Measurements from ENCODE around the gene MAPK12. TPM values are rescaled to one million over a fixed set of nuclear protein-coding genes. Genes with fewer than 3 reads are reported as not detected.

MAPK12 gene
- total RNA-seq, 2 experiments from 2014 or later, result 1.2 to 1.3 TPM

- Mint-ChIP-seq H3K9me3 (no peaks in the 10 kb centered on the region), H3K36me3 (ENCODE audit: low read depth) (no peaks in the 10 kb centered on the region), H3K27ac (no peak overlapping the region), H3K4me1 (ENCODE audit: low read depth) (no peaks in the 10 kb centered on the region), H3K4me3 (no peak overlapping the region), H3K27me3 (peaks cover 31% of the 10 kb centered on the region)
- Histone ChIP-seq H3K4me3 (ENCODE audit: low read length) (no peak overlapping the region), H3K4me1 (ENCODE audit: insufficient read depth, low read length) (peaks cover 7% of the 10 kb centered on the region), H3K27ac (ENCODE audit: low read depth in 1 of 2, low read length in 2 of 2) (no peak overlapping the region), H3K27me3 (ENCODE audit: control insufficient read depth in 1 of 2, insufficient read depth in 2 of 2, low read length in 2 of 2) (peaks cover 30 to 38% of the 10 kb centered on the region in 2 experiments), H3K9me3 (ENCODE audit: control insufficient read depth in 1 of 2, insufficient read depth in 1 of 2, low read length in 2 of 2) (peaks cover 0 to 18% of the 10 kb centered on the region in 2 experiments), H3K36me3 (ENCODE audit: insufficient read depth, low read length) (no peaks in the 10 kb centered on the region)
- ATAC-seq (ENCODE audit: poor library complexity), result no peak
- intact Hi-C loops (cut with DNase I, micrococcal nuclease), result no loop called here
- ChIA-PET CTCF (no interaction called here), POLR2A (no interaction called here)
- no peak for TF ChIP-seq CTCF (IDR thresholded peaks at IDR 0.05)
- DNase-seq, result no peak
Observed at GRCh38 chr22:50292643-50293440, 31.4 kb upstream of the MAPK12 start.

- CTCF ChIA-PET, result no interaction called here
Observed at GRCh38 chr22:50289942-50290630, 28.6 kb upstream of the MAPK12 start.

More at GRCh38 chr22:50289942-50290630, 28.6 kb upstream of the MAPK12 start:
- Mint-ChIP-seq H3K9me3 (no peaks in the 10 kb centered on the region), H3K36me3 (ENCODE audit: low read depth) (no peaks in the 10 kb centered on the region), H3K27me3 (peaks cover 19% of the 10 kb centered on the region), H3K27ac (no peak overlapping the region), H3K4me1 (ENCODE audit: low read depth) (no peaks in the 10 kb centered on the region), H3K4me3 (no peak overlapping the region)
- ATAC-seq (ENCODE audit: poor library complexity), result no peak
- Histone ChIP-seq H3K4me1 (ENCODE audit: insufficient read depth, low read length) (peaks cover 7% of the 10 kb centered on the region), H3K9me3 (ENCODE audit: control insufficient read depth in 1 of 2, insufficient read depth in 1 of 2, low read length in 2 of 2) (peaks cover 0 to 18% of the 10 kb centered on the region in 2 experiments), H3K27ac (ENCODE audit: low read depth in 1 of 2, low read length in 2 of 2) (no peak overlapping the region), H3K27me3 (ENCODE audit: control insufficient read depth in 1 of 2, insufficient read depth in 2 of 2, low read length in 2 of 2) (peaks cover 24 to 38% of the 10 kb centered on the region in 2 experiments), H3K4me3 (ENCODE audit: low read length) (no peak overlapping the region), H3K36me3 (ENCODE audit: insufficient read depth, low read length) (no peaks in the 10 kb centered on the region)
- POLR2A ChIA-PET, result no interaction called here
- TF ChIP-seq CTCF (IDR thresholded peaks at IDR 0.05), result no peak
- DNase-seq, result no peak
- intact Hi-C loops (cut with DNase I, micrococcal nuclease), result no loop called here
